Measurements from ENCODE around the gene KAT14.
"Not testable (repeated sequence)": the region's sequence is repeated elsewhere in the genome, so short reads cannot be mapped to it uniquely, and the experiment has no call there.

Gene KAT14

DNA sequence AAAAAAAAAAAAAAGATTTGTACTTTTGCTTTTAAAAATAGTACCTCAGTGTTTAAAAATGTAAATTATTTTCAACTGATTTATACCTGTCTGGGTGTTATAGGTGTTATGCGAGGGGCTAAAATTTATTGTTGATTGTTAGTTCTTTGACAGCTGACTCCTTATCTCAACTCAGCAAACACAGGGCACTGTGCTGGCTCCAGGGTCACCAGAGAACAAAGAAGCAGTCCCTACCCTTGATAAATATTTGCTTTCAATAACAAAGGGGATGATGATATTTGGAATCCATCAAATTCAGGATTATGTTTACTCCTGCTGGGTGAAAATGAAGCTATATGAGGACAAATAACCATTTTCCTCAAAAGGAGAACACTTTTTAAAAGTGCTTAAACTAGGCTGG lies 34.2 kb upstream of the KAT14 start:
- H3K9ac ChIP-seq (ENCODE audit: low read length) = no peak overlapping the region
- H3K27me3 ChIP-seq (ENCODE audit: control insufficient read depth in 1 of 2, insufficient read depth in 2 of 2, low read length in 2 of 2) = no peaks in the 10 kb centered on the region
- H3K4me3 ChIP-seq (ENCODE audit: low read depth in 1 of 2, low read length in 2 of 2) = no peak overlapping the region
- no peaks in the 10 kb centered on the region for H3K36me3 ChIP-seq (ENCODE audit: insufficient read depth, low read length)
- H3K4me1 ChIP-seq (ENCODE audit: insufficient read depth, low read length) = no peaks in the 10 kb centered on the region
- H3K27ac ChIP-seq (ENCODE audit: low read depth, low read length) = no peak overlapping the region
- H3K9me3 ChIP-seq (ENCODE audit: low read length) = no peaks in the 10 kb centered on the region

DNA sequence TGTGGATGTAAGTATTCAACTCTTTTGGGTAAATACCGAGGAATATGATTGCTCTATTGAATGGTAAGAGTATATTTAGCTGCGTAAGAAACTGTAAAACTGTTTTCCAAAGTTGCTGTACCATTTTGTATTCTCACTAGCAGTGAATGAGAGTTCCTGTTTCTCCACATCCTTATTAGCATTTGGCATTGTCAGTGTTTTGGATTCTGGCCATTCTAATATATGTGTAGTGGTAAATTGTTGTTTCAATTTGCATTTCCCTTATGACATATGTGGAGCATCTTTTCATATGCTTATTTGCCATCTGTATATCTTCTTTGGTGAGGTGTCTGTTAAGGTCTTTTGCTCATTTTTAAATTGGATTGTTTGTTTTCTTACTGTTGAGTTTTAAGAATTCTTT lies 29.3 kb upstream of the KAT14 start:
- Histone ChIP-seq H3K27ac (ENCODE audit: low read depth, low read length) (no peak overlapping the region), H3K9me3 (ENCODE audit: low read length) (no peaks in the 10 kb centered on the region), H3K9ac (ENCODE audit: low read length) (no peak overlapping the region)

DNA sequence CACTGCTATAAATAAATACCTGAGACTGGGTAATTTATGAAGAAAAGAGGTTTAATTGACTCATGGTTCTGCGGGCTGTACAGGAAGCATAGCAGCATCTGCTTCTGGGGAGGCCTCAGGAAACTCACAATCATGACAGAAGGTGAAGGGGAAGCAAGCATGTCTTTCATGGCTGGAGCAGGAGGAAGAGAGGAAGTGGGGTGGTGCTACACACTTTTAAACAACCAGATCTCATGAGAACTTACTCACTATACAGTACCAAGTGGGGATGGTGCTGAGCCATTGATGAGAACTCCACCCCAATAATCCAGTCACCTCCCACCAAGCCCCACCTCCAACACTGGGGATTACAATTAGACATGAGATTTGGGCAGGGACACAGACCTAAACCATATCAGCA lies 9.1 kb upstream of the KAT14 start:
- H3K9ac ChIP-seq (ENCODE audit: low read length); H3K27ac ChIP-seq (ENCODE audit: low read depth, low read length); H3K4me3 ChIP-seq (ENCODE audit: low read depth in 1 of 2, low read length in 2 of 2); H3K4me1 ChIP-seq (ENCODE audit: insufficient read depth, low read length); H3K9me3 ChIP-seq (ENCODE audit: low read length); H3K27me3 ChIP-seq (ENCODE audit: control insufficient read depth in 1 of 2, insufficient read depth in 2 of 2, low read length in 2 of 2); H3K36me3 ChIP-seq (ENCODE audit: insufficient read depth, low read length): not testable (repeated sequence)

More for the DNA sequence above, 29.3 kb upstream of the KAT14 start:
- Histone ChIP-seq H3K4me1 (ENCODE audit: insufficient read depth, low read length) (no peaks in the 10 kb centered on the region), H3K4me3 (ENCODE audit: low read depth in 1 of 2, low read length in 2 of 2) (no peak overlapping the region), H3K27me3 (ENCODE audit: control insufficient read depth in 1 of 2, insufficient read depth in 2 of 2, low read length in 2 of 2) (no peaks in the 10 kb centered on the region), H3K36me3 (ENCODE audit: insufficient read depth, low read length) (no peaks in the 10 kb centered on the region)

DNA sequence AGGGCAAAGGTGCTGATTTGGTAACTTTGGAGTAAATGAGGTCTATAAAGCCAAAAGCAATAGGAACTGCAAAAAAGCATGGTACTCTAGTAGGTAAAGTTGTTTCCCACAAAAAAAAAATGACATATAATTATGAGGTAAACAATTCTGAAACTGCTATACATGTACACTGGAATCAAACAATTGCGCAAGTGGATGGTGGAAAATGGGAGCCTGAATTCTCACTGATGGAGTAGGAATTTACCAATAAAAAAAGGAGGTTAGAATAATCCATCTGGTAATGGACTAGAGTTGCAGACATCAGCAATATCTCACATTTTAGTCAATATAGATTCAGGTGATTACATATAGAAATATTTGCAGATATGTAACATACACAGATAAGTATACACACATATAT lies 5.0 kb upstream of the KAT14 start:
- H3K4me3 ChIP-seq (ENCODE audit: low read depth in 1 of 2, low read length in 2 of 2) = no peak overlapping the region
- H3K4me1 ChIP-seq (ENCODE audit: insufficient read depth, low read length) = peaks cover 4% of the 10 kb centered on the region
- no peaks in the 10 kb centered on the region for H3K27me3 ChIP-seq (ENCODE audit: control insufficient read depth in 1 of 2, insufficient read depth in 2 of 2, low read length in 2 of 2)
- H3K9ac ChIP-seq (ENCODE audit: low read length) = no peak overlapping the region
- H3K9me3 ChIP-seq (ENCODE audit: low read length) = no peaks in the 10 kb centered on the region
- H3K27ac ChIP-seq (ENCODE audit: low read depth, low read length) = no peak overlapping the region
- H3K36me3 ChIP-seq (ENCODE audit: insufficient read depth, low read length) = no peaks in the 10 kb centered on the region

DNA sequence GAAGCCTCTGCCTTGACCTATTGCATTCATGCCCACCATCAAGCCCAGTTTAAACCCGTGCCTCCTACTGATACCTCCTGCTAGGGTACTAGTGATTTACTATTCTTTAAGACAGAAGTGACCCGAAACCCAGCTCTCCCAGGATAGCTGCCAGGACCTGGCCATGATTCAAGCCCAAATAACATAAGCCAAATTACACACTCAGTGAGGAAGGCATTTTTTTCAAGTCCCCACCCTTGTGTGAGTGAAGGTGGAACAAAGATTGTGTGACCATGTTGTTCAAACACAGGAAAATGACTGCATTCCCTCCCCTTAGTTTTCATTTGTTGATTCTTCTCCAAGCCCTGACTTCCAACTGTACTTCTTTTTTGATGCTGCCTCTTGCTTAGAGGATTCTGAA lies 3.7 kb upstream of the KAT14 start:
- H3K4me3 ChIP-seq (ENCODE audit: low read depth in 1 of 2, low read length in 2 of 2) = no peak overlapping the region
- no peaks in the 10 kb centered on the region for H3K27me3 ChIP-seq (ENCODE audit: control insufficient read depth in 1 of 2, insufficient read depth in 2 of 2, low read length in 2 of 2)
- no peak overlapping the region for H3K9ac ChIP-seq (ENCODE audit: low read length)
- peaks cover 11% of the 10 kb centered on the region for H3K4me1 ChIP-seq (ENCODE audit: insufficient read depth, low read length)
- H3K27ac ChIP-seq (ENCODE audit: low read depth, low read length) = no peak overlapping the region
- no peaks in the 10 kb centered on the region for H3K9me3 ChIP-seq (ENCODE audit: low read length)
- no peaks in the 10 kb centered on the region for H3K36me3 ChIP-seq (ENCODE audit: insufficient read depth, low read length)

DNA sequence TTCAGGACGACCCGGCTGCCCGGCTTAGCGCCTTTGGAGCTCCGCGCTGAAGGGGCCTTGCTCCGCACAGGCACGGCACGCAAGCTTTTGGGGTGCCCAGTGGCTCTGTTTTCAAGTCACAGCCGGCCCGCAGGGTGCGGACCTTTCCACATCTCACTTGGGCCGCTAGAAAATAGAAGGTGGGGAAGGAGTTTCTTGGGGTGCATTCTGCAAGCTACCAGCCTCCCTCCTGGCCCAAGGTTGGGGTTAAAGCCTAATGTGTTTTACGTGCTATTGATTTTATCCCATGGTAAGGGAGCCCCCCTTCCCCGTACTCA lies 561 bp downstream of the KAT14 start:
- Histone ChIP-seq H3K9ac (ENCODE audit: low read length) (peak overlapping the region; percentile 85), H3K4me3 (ENCODE audit: low read depth in 1 of 2, low read length in 2 of 2) (peak overlapping the region; percentile 94 to 96), H3K27ac (ENCODE audit: low read depth, low read length) (peak overlapping the region; percentile 77), H3K27me3 (ENCODE audit: control insufficient read depth in 1 of 2, insufficient read depth in 2 of 2, low read length in 2 of 2) (no peaks in the 10 kb centered on the region), H3K36me3 (ENCODE audit: insufficient read depth, low read length) (peaks cover 10% of the 10 kb centered on the region), H3K4me1 (ENCODE audit: insufficient read depth, low read length) (peaks cover 21% of the 10 kb centered on the region), H3K9me3 (ENCODE audit: low read length) (no peaks in the 10 kb centered on the region)

DNA sequence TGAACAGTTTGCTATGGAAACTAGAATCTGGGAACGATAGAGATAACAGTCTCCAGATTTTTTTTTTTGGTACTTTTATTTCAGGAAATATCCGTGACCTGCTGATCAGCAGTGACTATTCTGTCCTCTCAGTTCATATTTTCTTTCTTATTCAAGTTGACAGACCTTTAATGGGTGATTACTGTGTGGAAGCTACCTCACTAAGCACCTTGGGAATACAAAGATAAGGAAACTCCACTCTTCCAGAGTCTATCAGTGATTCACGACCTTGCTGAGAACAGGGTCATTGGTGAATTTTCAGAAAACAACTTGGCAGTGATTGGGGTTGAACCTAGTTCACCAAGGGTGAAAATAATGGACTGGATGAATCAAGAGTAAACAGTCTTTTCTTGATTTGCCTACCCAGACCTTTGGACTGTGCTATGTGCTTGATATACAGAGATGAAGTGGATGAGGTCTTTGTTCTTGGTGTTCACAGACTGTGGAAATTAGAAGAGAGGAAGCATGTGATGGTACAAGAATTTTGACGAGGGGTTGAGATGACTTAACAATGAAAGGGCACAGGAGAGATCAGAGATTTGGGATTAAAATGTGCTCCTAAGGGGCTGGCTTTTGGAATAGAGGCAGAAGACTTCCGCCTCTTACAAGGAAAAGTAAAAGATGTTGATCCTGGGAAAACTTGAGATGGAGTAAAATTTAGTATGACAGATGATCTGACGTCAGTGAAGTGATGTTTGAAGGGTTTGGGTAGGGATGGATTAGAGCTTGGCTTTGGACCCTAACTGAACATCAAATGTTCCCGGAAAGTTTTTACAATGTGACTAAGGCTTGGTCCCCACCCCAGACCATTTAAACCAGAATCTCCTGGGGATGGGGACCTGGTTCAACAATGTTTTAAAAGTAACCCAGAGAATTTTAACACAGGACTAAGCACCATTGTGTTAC lies 1.2 kb downstream of the KAT14 start:
- H3K36me3 ChIP-seq (ENCODE audit: insufficient read depth, low read length) = peaks cover 10% of the 10 kb centered on the region
- H3K4me1 ChIP-seq (ENCODE audit: insufficient read depth, low read length) = peaks cover 21% of the 10 kb centered on the region

DNA sequence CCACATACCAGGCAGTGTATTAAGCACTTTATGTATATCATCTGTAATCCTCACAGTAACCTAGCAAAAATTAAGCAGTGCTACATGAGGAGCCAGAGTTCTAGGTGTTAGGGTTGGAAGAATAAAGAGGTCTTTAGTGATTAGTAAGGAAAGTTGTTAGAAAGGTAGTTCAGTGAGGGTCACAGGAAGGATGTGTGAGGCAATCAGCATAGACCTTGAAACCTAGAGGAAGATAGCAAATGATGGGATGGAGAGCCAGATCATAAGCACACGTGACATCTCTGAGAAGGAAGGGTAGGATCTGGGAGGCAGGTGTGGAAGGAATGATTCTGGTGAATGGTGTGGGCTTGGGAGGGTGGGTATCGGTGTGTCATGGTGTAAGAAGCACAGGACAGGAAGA lies 2.2 kb downstream of the KAT14 start:
- no peaks in the 10 kb centered on the region for H3K9me3 ChIP-seq (ENCODE audit: low read length)
- no peaks in the 10 kb centered on the region for H3K27me3 ChIP-seq (ENCODE audit: control insufficient read depth in 1 of 2, insufficient read depth in 2 of 2, low read length in 2 of 2)
- peaks cover 17% of the 10 kb centered on the region for H3K36me3 ChIP-seq (ENCODE audit: insufficient read depth, low read length)
- H3K27ac ChIP-seq (ENCODE audit: low read depth, low read length) = no peak overlapping the region
- H3K4me1 ChIP-seq (ENCODE audit: insufficient read depth, low read length) = peaks cover 21% of the 10 kb centered on the region
- H3K4me3 ChIP-seq (ENCODE audit: low read depth in 1 of 2, low read length in 2 of 2) = peak overlapping the region in 1 of 2 donors; percentile 15
- no peak overlapping the region for H3K9ac ChIP-seq (ENCODE audit: low read length)

More for the DNA sequence above, 1.2 kb downstream of the KAT14 start:
- Histone ChIP-seq H3K9ac (ENCODE audit: low read length) (peak overlapping the region; percentile 85), H3K27me3 (ENCODE audit: control insufficient read depth in 1 of 2, insufficient read depth in 2 of 2, low read length in 2 of 2) (no peaks in the 10 kb centered on the region), H3K4me3 (ENCODE audit: low read depth in 1 of 2, low read length in 2 of 2) (peak overlapping the region; percentile 94 to 96), H3K27ac (ENCODE audit: low read depth, low read length) (peak overlapping the region; percentile 77), H3K9me3 (ENCODE audit: low read length) (no peaks in the 10 kb centered on the region)

DNA sequence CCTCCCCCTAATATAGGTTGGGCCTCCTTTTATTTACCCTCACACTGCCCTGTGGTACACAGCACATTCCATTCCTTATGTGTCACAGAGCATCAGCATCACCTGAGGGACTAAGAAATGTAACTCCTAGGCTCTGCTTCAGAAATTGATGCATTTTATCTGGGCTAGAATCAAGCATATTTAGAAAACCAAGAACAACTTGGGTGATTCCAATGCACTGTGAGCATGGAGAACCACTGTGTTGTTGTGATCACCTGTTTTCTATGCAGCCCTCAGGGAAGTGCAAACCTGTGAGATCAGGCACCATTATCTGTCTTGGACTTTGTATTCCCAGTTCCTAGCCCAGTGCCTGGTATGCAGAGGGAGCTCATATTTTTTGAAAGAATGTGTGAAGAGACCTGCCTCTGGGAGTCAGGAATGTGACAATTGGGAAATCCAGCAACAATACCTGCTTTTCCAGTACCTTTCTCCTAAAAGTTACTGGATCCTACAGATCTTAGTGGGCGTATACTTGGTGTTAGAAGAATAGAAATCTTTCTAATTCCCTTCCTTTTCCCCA lies 7.0 kb downstream of the KAT14 start:
- no peak overlapping the region for H3K4me3 ChIP-seq (ENCODE audit: low read depth in 1 of 2, low read length in 2 of 2)
- no peak overlapping the region for H3K9ac ChIP-seq (ENCODE audit: low read length)
- peaks cover 3% of the 10 kb centered on the region for H3K4me1 ChIP-seq (ENCODE audit: insufficient read depth, low read length)
- no peak overlapping the region for H3K27ac ChIP-seq (ENCODE audit: low read depth, low read length)
- no peaks in the 10 kb centered on the region for H3K27me3 ChIP-seq (ENCODE audit: control insufficient read depth in 1 of 2, insufficient read depth in 2 of 2, low read length in 2 of 2)
- H3K36me3 ChIP-seq (ENCODE audit: insufficient read depth, low read length) = peaks cover 35% of the 10 kb centered on the region
- H3K9me3 ChIP-seq (ENCODE audit: low read length) = no peaks in the 10 kb centered on the region

DNA sequence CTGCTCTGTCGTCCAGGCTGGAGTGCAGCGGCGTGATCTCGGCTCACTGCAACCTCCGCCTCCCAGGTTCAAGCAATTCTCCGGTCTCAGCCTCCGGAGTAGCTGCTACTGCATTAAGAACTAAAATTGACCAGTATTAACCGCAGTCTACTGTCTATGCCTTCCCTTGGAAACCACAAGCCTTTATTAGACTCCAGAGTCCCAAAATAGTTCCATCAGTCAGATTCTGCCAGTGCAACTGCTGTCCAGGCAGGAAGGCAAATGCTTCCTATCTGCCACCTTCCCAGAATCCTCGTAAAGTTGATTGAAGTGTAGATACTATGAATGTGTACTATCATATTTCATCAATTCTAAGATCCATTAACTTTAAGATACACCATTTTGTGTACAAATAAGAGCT lies 16.7 kb downstream of the KAT14 start:
- Histone ChIP-seq H3K9ac (ENCODE audit: low read length) (no peak overlapping the region), H3K36me3 (ENCODE audit: insufficient read depth, low read length) (peaks cover 30% of the 10 kb centered on the region), H3K27me3 (ENCODE audit: control insufficient read depth in 1 of 2, insufficient read depth in 2 of 2, low read length in 2 of 2) (no peaks in the 10 kb centered on the region), H3K27ac (ENCODE audit: low read depth, low read length) (no peak overlapping the region), H3K9me3 (ENCODE audit: low read length) (no peaks in the 10 kb centered on the region), H3K4me3 (ENCODE audit: low read depth in 1 of 2, low read length in 2 of 2) (no peak overlapping the region), H3K4me1 (ENCODE audit: insufficient read depth, low read length) (no peaks in the 10 kb centered on the region)

DNA sequence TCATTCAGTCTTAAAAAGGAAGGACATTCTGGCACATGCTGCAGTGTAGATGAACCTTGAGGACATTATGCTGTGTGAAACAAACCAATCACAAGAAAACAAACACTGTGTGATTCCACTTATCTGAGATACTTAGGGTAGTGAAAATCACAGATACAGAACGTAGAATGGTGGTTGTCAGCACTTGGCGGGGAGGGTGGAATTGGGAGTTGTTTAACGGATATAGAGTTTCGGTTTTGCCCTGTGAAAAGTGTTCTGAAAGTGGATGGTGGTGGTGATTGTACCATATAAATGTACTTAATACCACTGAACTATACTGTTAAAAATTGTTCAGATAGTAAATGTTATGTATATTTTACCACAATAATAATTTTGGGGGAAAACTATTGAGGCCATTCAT lies 18.4 kb downstream of the KAT14 start:
- no peaks in the 10 kb centered on the region for H3K4me1 ChIP-seq (ENCODE audit: insufficient read depth, low read length)
- H3K9me3 ChIP-seq (ENCODE audit: low read length) = no peaks in the 10 kb centered on the region
- H3K9ac ChIP-seq (ENCODE audit: low read length) = no peak overlapping the region
- peaks cover 26% of the 10 kb centered on the region for H3K36me3 ChIP-seq (ENCODE audit: insufficient read depth, low read length)
- no peak overlapping the region for H3K4me3 ChIP-seq (ENCODE audit: low read depth in 1 of 2, low read length in 2 of 2)
- no peak overlapping the region for H3K27ac ChIP-seq (ENCODE audit: low read depth, low read length)
- H3K27me3 ChIP-seq (ENCODE audit: control insufficient read depth in 1 of 2, insufficient read depth in 2 of 2, low read length in 2 of 2) = no peaks in the 10 kb centered on the region

DNA sequence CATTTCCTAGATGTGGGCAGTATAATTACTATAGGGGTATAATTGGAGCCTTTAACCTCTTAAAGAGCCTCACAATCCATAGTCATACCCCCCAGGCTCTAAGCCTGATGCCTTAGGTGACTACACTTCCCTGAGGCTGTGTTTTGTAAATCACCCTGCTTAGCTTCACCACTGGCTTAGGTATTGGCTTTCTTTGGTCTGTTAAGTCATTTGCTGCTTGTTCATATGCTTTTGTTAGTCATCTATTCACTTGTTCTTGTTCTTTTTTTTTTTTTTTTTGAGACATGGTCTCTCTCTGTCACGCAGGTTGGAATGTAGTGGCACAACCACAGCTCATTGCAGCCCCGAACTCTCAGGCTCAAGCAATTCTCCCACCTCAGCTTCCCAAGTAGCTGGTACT lies 26.7 kb downstream of the KAT14 start:
- H3K9ac ChIP-seq (ENCODE audit: low read length) = no peak overlapping the region
- no peaks in the 10 kb centered on the region for H3K27me3 ChIP-seq (ENCODE audit: control insufficient read depth in 1 of 2, insufficient read depth in 2 of 2, low read length in 2 of 2)
- no peak overlapping the region for H3K4me3 ChIP-seq (ENCODE audit: low read depth in 1 of 2, low read length in 2 of 2)
- H3K4me1 ChIP-seq (ENCODE audit: insufficient read depth, low read length) = no peaks in the 10 kb centered on the region
- no peak overlapping the region for H3K27ac ChIP-seq (ENCODE audit: low read depth, low read length)
- peaks cover 31% of the 10 kb centered on the region for H3K36me3 ChIP-seq (ENCODE audit: insufficient read depth, low read length)
- no peaks in the 10 kb centered on the region for H3K9me3 ChIP-seq (ENCODE audit: low read length)

Data from muscle layer of colon (tissue), 2 donors.